ENCODE results near the gene MICALL2.

Gene MICALL2

GRCh38 chr7:1466524-1467271 is 7.4 kb upstream of the MICALL2 start:
- no peak for DNase-seq

GRCh38 chr7:1464694-1465093 is 5.4 kb upstream of the MICALL2 start:
- no peak for DNase-seq

GRCh38 chr7:1463676-1464223 is 4.5 kb upstream of the MICALL2 start:
- DNase-seq, result no peak

- DNase-seq, result no peak
These were observed 2.5 kb upstream of the MICALL2 start for GRCh38 chr7:1461646-1462375.

- no peak for DNase-seq
These were observed 1.8 kb upstream of the MICALL2 start for GRCh38 chr7:1460821-1461645.

- no peak for DNase-seq
These were observed 900 bp upstream of the MICALL2 start for GRCh38 chr7:1459920-1460820.

- peak; percentile 97 for DNase-seq
These were observed 232 bp upstream of the MICALL2 start for GRCh38 chr7:1459512-1459892.

GRCh38 chr7:1457949-1458682 is 1.2 kb downstream of the MICALL2 start:
- DNase-seq, result no peak

GRCh38 chr7:1457059-1457948 is 2.0 kb downstream of the MICALL2 start:
- DNase-seq, result no peak

- DNase-seq, result no peak
These were observed 3.3 kb downstream of the MICALL2 start for GRCh38 chr7:1455955-1456354.

- DNase-seq, result no peak
These were observed 3.9 kb downstream of the MICALL2 start for GRCh38 chr7:1455241-1455939.

- DNase-seq, result no peak
These were observed 4.7 kb downstream of the MICALL2 start for GRCh38 chr7:1454542-1454941.

- DNase-seq, result no peak
These were observed 7.1 kb downstream of the MICALL2 start for GRCh38 chr7:1452205-1452604.

GRCh38 chr7:1450987-1451386 is 8.3 kb downstream of the MICALL2 start:
- no peak for DNase-seq

- DNase-seq, result no peak
These were observed 8.8 kb downstream of the MICALL2 start for GRCh38 chr7:1450431-1450830.

GRCh38 chr7:1449951-1450350 is 9.3 kb downstream of the MICALL2 start:
- DNase-seq, result no peak

- DNase-seq, result no peak
These were observed 9.8 kb downstream of the MICALL2 start for GRCh38 chr7:1449501-1449900.

GRCh38 chr7:1448958-1449357 is 10.3 kb downstream of the MICALL2 start:
- DNase-seq, result no peak

- no peak for DNase-seq
These were observed 11.6 kb downstream of the MICALL2 start for GRCh38 chr7:1447551-1448244.
